HG02798 (cell line): Measurements from ENCODE around the gene IL32.

Experiments
- ATAC-seq: cut with Tn5 transposase; IDR thresholded peaks from one replicate; pipeline ENCODE4 v1.9.1; 2021; ENCODE audit warnings: mild to moderate bottlenecking; ENCODE audit not compliant: unreplicated experiment, poor library complexity

The IL32 gene

DNA sequence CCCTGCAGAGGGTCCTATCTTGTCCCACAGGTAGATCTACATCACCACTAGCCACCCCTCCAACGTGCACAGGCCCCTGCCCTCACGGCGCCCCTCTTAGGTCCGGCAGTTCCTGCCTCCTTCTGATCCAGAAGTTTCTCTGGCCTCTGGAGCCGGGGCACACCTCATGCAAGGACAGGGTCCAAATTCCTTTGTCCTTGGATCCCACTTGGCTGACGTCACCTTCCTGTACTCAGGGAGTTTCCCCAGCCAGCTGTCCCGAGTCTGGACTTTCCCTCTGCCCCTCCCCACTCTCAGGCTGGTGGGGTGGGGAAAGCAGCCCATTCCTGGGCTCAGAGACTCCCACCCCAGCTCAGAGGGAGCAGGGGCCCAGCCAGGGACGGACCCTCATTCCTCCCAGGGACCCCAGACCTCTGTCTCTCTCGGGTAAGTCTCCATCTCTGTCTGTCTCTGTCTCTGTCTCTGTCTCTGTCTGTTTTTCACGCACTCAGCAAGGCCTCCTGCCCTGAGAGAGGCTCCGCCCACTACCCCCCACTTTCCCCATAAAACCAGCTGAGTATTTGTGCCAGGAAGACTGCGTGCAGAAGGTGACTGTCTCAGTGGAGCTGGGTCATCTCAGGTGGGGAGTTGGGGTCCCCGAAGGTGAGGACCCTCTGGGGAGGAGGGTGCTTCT, at the start of gene IL32:
Gene IL32 (plus strand): TSS at position 572 of the 673 bp plus-strand sequence. CDS start 172 bp downstream, outside the sequence.
- peak; percentile 52 for ATAC-seq

GRCh38 chr16:3015865-3016521, 49.4 kb upstream of the IL32 start:
- ATAC-seq, result no peak

DNA sequence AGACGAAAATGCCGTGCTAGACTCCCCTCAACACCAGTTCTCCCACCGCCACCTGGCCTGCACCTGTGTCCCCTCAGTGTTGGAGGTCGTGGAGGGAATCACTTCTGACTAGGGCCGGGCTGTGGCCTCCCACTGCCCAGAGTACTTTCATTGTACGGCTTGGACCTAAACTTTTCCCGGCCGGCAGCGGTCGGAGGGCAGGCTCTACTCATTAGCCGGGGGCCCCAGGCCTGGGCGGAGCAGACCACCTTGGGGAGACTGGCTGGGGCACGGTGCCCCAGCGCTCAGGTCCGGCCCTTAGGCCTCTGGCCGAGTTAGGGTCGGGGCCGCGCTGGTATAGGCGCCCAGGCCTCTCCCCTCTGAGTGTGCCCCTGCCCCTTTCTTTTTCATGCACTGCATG, 48.1 kb upstream of the IL32 start:
- no peak for ATAC-seq

GRCh38 chr16:3017794-3018506, 47.5 kb upstream of the IL32 start, which contains the start of gene CLDN6:
Gene CLDN6, minus strand, starts transcription at chr16:3018183. Its CDS starts 2,162 bp downstream, at chr16:3016021.
- no peak for ATAC-seq

DNA sequence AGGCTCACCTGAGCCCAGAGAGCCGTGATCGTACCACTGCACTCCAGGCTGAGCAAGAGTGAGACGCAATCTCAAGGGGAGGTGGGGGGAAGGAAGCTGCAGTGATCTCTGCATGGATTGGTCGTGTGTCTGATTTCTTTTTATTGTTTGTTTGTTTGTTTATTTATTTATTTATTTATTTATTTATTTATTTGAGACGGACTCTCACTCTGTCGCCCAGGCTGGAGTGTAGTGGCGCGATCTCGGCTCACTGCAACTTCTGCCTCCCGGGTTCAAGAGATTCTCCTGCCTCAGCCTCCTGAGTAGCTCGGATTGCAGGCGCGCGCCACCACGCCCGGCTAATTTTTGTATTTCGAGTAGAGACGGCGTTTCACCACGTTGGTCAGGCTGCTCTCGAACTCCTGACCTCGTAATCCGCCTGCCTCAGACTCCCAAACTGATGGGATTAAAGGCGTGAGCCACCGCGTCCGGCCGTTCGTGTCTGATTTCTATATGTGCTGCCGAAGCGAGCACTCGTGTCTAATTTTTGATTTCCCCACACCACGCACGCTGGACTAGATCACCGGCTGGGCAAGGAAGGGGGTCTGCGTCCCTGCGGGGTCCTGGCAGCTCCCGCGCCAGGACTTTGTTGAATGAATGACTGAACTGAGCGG, 45.7 kb upstream of the IL32 start:
- ATAC-seq, result no peak

- peak; percentile 26 for ATAC-seq
Measured at GRCh38 chr16:3020247-3020603, 45.2 kb upstream of the IL32 start, which contains the start of gene TNFRSF12A. Gene TNFRSF12A, plus strand, starts transcription at chr16:3020368. Its CDS starts 30 bp downstream, at chr16:3020398.

- no peak for ATAC-seq
Measured at GRCh38 chr16:3020604-3021448, 44.6 kb upstream of the IL32 start.

DNA sequence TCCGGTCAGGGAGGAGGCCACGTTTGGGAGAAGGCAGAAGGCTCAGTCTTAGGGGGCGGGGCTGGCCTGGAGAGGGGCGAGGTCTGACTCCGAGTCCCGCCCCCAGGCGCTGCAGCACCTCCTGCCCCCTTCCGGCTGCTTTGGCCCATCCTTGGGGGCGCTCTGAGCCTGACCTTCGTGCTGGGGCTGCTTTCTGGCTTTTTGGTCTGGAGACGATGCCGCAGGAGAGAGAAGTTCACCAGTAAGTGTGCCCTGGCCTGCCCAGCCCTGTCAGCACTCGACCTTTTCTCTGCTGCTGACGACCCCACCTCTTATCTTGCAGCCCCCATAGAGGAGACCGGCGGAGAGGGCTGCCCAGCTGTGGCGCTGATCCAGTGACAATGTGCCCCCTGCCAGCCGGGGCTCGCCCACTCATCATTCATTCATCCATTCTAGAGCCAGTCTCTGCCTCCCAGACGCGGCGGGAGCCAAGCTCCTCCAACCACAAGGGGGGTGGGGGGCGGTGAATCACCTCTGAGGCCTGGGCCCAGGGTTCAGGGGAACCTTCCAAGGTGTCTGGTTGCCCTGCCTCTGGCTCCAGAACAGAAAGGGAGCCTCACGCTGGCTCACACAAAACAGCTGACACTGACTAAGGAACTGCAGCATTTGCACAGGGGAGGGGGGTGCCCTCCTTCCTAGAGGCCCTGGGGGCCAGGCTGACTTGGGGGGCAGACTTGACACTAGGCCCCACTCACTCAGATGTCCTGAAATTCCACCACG, 43.8 kb upstream of the IL32 start:
- no peak for ATAC-seq

GRCh38 chr16:3022208-3022683, 43.2 kb upstream of the IL32 start:
- no peak for ATAC-seq

DNA sequence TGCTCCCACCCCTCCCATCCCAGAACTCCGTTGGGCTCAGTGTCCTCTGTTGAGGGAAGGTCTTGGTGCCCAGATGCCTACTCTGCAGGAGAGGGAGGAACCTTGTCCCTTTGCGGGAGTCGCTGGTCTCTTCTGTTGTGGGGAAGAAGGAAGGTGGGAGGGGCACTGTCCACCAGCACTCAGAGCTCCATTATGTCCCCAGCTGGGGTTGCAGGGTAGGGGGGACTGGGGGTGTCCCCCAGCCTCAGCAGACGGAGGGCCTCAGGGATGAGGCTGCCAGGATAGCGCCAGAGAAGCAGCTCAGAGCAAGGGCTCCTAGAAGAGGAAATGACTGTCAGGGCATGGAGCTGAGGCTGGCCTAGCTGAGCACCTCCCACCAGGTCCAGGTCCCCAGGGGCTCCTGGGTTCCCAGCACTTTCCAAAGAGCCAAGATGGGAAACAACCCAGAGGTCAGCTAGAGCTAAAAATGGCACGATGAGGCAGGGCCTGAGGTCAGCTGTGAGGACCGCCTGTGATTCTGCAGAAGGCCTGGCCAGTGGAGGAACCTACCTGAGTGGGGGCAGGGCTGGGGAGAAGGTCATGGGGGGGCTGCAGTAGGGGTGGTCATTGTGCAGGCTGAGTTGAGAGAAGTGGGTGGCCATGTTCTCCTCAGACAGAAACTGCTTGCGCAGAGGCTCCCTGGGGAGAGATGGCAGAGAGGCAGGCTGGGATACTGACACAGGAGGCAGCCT, 42.6 kb upstream of the IL32 start:
- no peak for ATAC-seq

DNA sequence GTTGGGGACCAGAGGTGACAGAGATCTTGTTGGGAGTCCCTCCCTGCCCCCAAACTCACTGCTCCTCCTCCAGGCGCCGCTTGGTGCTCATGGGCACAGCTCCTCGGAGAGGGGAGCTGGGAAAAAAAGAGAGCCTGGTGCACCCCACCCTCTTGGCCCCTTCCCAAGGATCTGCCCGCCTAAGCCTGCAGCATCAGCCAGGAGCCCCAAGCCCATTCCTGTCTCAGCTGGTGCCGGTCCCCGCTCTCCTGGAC, 42.1 kb upstream of the IL32 start:
- ATAC-seq, result no peak

DNA sequence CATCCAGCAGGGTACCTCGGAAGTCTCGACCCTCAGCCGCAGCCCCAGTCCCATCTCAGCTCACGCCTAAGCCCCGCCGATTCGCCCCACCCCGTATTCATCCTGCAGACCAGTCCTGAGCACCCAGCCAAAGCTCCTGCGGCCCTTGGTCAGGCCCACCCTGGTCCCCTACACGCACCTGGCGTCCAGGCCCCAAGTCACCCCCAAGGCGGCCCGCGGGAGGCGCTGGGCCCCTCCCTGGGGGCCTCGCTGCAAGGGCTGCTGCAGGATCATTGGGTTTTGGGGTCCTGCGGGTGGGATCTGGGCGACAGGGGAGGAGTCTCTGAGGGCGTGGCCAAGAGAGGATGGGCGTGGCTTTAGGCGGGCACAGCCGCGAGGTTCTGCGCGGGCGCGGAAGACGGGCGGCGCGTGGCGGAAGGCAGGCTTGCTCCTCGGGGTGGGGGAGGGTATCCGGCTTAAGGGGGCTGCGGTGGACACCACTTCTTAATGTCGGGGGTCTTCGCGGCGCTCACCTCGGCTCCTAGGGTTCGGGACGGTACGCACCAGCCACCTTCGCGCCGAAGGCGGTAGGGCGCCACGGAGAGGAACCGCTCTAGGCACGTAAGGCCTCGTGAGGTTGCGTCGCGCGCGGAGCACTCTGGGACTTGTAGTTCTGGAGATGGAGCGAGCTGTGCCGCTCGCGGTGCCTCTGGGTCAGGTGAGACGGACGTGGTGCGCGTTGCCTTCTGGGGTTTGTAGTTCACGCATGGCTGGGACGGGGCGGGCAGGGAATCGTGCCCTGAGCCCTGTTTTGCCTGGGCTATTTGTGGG, 41.6 kb upstream of the IL32 start, which contains the start of the genes HCFC1R1 and THOC6:
Gene HCFC1R1 (minus strand): TSS at position 274 of the 810 bp plus-strand sequence. CDS start 1 bp downstream, at position 273.
Gene THOC6 (plus strand): TSS at position 367 of the 810 bp plus-strand sequence. CDS start 292 bp downstream, at position 659.
- ATAC-seq, result peak; percentile 80

DNA sequence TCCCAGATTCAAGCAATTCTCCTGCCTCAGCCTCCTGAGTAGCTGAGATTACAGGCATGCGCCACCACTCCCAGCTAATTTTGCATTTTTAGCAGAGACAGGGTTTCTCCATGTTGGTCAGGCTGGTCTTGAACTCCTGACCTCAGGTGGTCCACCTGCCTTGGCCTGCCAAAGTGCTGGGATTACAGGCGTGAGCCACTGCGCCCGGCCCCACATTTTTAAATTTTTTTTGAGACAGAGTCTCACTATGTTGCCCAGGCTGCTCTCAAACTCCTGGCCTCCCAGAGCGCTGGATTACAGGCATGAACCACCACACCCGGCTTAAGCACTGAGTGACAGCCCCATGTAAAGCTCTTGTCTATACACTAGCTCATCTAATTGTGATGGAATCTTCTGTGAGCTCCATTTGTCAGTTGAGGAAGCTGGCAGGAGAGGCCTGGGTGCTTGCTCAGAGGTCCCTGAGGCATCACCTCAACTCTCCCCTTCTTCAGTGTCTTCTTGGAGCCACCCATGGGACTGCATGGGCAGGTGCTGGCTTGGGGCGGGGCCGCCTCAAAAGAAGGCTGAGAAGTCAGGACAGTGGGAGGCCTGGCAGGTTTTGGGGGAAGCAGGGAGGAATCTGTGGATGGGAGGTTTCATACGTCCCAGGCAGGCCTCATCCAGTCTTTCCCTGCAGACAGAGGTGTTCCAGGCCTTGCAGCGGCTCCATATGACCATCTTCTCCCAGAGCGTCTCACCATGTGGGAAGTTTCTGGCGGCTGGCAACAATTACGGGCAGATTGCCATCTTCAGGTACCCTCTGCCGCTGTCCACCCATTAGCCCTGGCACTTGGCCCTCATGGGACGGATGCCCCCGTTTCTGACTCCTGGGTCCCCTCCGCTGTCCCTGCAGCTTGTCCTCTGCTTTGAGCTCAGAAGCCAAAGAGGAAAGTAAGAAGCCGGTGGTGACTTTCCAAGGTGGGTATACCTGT, 40.1 kb upstream of the IL32 start:
- no peak for ATAC-seq

DNA sequence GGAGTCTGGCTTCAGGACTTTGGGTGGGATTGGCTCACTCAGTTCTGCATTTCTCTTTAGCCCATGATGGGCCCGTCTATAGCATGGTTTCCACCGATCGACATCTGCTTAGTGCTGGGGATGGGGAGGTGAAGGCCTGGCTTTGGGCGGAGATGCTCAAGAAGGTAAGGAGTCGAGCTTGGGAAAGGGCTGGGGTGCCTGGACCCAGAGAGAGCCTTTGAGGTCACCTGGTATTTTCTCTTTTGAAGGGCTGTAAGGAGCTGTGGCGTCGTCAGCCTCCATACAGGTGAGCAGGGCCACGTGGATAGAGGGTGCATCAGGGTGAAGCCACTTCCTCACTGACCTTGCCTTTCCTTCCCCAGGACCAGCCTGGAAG, 39.4 kb upstream of the IL32 start:
- no peak for ATAC-seq

- ATAC-seq, result no peak
Measured at GRCh38 chr16:3026609-3027488, 38.6 kb upstream of the IL32 start.

GRCh38 chr16:3027489-3027795, 38.0 kb upstream of the IL32 start:
- no peak for ATAC-seq
